ENCODE data around the gene RNASEH1. TPM values are rescaled to one million over a fixed set of nuclear protein-coding genes. Genes with fewer than 3 reads are reported as not detected.

The RNASEH1 gene
- total and polyA plus RNA-seq, 2 experiments from 2014 or later: 33.2 to 40.7 TPM

DNA sequence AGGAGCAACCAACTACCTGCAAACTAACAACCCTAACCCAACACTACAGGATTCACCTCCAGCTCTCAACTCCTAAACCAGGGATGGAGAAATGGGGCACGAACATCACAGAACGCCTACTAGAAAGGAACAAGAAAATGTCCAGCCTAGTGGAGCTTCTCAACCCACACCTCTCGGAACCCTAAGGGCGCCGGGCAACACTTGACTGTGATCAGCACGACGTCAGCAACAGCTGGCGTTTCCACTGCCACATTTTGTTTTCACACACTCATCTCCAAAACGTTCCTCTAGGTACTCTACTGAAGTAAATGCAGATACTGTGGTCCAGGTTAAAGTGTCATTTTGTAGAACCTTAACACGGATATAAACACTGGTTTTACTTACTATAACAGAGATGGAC, 4.2 kb downstream of the RNASEH1 start:
- Mint-ChIP-seq H3K36me3 (ENCODE audit: low read depth) (peaks cover 77% of the 10 kb centered on the region), H3K27me3 (ENCODE audit: insufficient read depth, low read depth, poor library complexity) (peaks cover 3% of the 10 kb centered on the region), H3K4me1 (peaks cover 2% of the 10 kb centered on the region; the same call in 1 of the 3 replicates), H3K27ac (no peak overlapping the region), H3K9me3 (no peaks in the 10 kb centered on the region), H3K4me3 (no peak overlapping the region)
- ATAC-seq: no peak
- no peak for TF ChIP-seq ZNF462 (CRISPR knock-in tag; IDR thresholded peaks at IDR 0.05)
- no peak for TF ChIP-seq NANOG (IDR thresholded peaks at IDR 0.05; ENCODE audit: borderline replicate concordance)
- no peak for TF ChIP-seq ZNF331 (CRISPR knock-in tag; IDR thresholded peaks at IDR 0.05; ENCODE audit: low read depth)
- no peak for TF ChIP-seq ETS1 (IDR thresholded peaks at IDR 0.05)
- TF ChIP-seq JUNB (IDR thresholded peaks at IDR 0.05; ENCODE audit: unreplicated experiment): no peak
- TF ChIP-seq ZNF114 (CRISPR knock-in tag; IDR thresholded peaks at IDR 0.05): no peak
- TF ChIP-seq EZH2 (IDR thresholded peaks at IDR 0.05; ENCODE audit: low read depth, unreplicated experiment): no peak
- no peak for TF ChIP-seq POLR2AphosphoS5 (IDR thresholded peaks at IDR 0.05; ENCODE audit: low read depth)
- no peak for TF ChIP-seq REST (IDR thresholded peaks at IDR 0.05; ENCODE audit: unreplicated experiment)
- no peak for TF ChIP-seq EZH2phosphoT487 (IDR thresholded peaks at IDR 0.05; ENCODE audit: unreplicated experiment)
- TF ChIP-seq CREB1 (CRISPR knock-in tag; IDR thresholded peaks at IDR 0.05; ENCODE audit: low read depth): no peak
- TF ChIP-seq STAT1 (IDR thresholded peaks at IDR 0.05; ENCODE audit: unreplicated experiment): no peak
- no peak for TF ChIP-seq CTCF (conservative IDR thresholded peaks at IDR 0.05; ENCODE audit: low read depth in 2 of 2)
- Histone ChIP-seq H4K20me1 (replicated peaks; ENCODE audit: insufficient read depth) (peaks cover 28% of the 10 kb centered on the region), H3K36me3 (ENCODE audit: insufficient read depth) (peaks cover 48% of the 10 kb centered on the region), H3K27ac (ENCODE audit: low read depth) (no peak overlapping the region), H3K4me1 (ENCODE audit: insufficient read depth) (peaks cover 6% of the 10 kb centered on the region), H2AFZ (no peak overlapping the region), H3K9me2 (ENCODE audit: insufficient read depth) (no peaks in the 10 kb centered on the region), H3K79me2 (replicated peaks; ENCODE audit: insufficient read depth) (peaks cover 51% of the 10 kb centered on the region), H3F3A (replicated peaks; ENCODE audit: low read depth) (peaks cover 8% of the 10 kb centered on the region; the same call in 1 of the 2 replicates), H3K4me2 (no peak overlapping the region), H3K27me3 (ENCODE audit: insufficient read depth) (no peaks in the 10 kb centered on the region), H3K4me3 (no peak overlapping the region)
- no peak for DNase-seq (ENCODE audit: low spot score)

Measured in GM23338 (cell line).